Measurements from ENCODE around the gene C3orf18.

The C3orf18 gene

DNA sequence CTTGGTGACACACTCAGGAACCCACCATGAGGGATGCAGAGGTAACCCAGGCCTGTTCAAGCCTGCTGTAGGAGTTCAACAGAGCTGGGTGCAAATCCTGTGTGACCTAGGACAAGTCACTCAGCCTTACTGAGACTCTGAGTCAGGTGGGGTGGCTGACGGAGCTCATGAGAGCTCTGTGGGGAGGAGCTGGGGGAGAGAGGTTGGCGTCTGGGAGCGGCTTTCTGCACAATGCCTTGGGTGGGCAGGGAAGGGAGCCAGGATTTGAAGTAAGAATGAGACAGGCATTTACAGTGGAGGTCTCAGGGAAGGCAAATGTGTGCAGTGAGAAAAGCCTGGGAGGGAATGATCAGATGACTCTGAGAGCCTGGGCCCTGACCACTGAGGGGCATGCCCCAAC is 18.3 kb downstream of the C3orf18 start:
- no peak for DNase-seq

DNA sequence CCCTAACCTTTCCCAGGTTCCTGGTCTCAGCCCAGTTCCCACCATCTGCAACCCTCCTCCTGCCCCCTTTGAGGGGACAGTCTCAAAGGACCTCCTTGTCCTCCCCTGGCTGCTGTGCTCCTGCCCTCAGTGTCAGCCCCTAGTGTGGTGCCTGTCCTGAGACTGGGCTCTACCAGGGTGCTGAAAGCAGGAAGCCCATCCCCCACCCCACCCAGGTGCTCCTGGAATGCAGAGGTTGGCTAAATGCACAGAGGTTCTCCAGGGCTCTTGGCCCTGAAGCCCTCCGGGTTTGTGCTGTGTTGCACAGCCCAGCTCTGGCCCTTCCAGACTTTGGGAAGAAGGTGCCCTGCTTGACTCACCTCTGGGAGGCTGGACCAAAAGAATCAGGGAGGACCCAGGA is 21.8 kb downstream of the C3orf18 start:
- DNase-seq = no peak

DNA sequence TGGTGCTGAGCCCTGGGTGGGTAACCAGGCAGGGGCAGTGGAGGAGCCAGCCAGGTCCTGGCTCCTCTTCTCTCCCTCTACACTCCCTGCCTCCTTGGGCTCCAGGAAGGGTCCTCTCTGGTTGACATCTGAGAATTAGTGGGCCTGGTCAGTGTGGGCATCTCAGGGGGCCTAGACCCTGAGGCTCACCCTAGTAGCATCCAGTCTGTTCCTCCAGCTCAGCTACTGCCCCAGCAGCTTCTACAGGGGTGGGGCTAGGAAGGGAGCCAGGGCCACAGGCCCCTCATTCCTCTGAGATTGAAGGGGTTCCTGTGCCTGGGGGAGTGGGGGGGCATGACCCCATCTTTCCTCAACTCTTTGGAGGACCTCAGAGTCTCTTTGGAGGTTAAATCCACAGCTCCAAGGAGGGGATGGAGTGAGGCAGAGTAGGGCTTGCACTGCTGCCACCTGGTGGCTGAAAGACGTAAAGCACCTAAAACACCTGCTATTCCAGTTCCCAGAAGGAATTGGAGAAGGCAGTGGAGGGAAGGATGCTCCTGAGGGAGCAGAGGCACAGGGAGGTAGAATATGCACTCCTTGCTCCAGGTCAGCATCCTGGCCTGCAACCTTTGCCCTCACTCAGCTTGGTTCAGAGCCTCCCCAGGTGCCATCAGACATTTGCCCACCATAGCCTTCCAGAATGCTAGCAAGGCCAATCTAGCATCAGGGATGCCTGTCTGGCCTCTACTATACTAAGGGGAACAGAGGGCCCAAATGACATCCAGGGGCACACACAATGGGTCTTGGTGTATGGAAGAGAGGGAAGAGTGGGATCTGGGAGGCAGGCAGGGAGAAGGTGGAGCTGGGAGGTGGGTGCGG is 25.1 kb downstream of the C3orf18 start:
- peak; percentile 11 for DNase-seq

DNA sequence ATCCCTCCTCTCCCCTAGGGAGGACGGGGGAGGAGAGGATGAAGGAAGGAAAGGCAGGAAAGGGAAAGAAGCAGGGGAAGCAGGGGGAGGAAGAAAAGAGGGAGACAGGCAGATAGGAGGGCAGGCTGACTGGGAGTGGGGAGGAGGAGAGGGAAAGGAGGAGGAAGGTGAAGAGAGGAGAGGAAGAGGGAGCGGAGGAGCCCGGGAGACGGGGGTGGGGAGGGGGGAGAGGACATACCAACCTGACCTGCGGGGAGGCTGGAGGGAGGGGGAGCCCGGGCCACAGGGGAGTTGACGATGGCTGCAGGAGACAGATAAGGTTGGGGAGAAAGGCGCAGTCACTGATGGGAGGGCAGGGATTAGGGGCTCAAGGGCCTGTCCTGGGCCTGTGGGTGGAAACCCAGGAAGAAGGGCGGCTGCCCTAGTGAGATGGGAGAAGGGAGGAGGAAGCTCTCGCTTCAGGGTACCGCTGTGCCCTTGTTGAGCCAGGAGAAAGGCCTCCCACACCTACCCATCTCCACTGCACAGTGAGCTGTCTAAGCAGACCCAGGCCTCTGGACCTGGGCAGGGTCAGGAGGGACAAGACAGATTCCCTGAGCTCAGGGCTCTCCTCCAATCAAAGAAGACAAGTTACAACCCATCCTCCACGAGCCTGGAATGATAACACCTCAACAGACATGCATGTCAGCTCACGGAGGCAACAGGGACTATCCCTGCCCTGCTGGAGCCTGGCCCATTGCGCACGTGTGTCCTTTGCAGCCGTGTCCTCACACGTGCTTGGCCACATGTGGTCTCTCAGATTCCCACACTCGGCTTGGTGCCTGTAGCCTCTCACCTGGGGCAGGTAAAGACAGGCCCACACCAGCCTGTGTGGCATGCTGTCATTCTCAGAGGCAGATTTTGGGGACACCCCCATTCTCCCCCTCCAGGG is 27.9 kb downstream of the C3orf18 start:
- no peak for DNase-seq

DNA sequence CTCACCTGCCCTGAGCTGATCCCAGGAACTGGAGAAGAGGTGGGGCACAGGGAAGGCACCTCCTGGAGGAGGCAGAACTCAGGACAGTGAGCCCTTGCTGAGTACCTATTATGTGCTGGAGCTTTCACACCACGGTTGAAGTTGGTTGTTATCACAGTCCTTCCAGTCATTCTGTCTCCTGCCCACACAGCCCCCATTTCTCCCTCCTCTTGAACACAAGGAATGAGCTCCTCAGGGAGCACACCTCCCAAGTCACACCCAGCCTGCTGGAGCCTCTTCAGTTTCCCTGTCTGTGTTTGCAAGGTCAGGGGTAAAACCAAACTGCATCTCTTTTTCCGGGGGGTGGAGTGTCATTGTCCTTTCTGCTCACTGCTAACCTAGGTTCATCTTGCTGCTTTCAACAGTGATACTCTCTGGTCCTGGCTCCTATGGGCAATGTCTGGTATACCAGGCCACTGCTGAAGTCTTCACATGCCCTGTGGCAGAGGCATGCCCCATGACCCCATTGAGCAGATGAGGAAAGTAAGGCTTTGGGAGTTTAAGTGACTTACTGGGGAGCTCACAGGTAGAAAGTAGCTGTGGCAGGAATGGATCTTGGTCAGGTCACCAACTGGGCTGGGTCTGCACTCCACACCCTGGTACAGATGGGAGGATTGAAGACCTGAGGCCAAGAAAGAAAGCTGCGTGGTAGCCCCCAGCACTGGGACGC is 30.0 kb downstream of the C3orf18 start:
- DNase-seq = no peak

DNA sequence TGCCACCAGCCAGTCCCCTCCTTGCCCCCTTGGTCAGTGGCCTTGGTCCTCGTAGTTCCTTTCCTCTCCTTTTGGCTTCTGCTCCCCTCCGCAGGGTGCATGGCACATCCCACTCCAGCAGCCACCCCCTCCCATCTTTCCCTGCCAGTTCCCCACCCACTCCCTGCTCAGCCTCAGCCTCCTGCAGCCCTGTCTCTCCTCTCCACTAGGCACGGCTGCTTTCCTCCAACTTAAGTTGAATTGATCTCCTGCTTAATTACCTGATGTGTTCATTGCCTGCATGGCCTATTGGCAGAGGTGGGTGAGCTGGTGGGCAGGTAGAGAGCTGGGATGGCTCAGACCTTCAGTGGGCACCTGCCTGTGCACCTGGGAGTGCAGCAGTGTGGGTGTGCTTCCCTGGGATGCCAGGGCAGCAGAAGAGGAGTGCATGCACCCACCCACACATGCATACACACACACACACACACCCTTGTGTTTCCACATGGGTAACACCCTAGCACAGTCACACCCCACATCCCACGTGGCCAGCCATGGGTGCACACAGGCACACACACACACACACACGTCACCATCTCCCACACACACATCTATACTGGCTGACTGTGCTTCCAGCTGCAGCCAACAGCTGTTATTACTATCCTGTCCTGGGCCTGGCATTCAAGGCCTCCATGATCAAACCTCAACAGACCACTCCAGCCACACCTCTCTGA is 30.9 kb downstream of the C3orf18 start:
- DNase-seq = no peak

DNA sequence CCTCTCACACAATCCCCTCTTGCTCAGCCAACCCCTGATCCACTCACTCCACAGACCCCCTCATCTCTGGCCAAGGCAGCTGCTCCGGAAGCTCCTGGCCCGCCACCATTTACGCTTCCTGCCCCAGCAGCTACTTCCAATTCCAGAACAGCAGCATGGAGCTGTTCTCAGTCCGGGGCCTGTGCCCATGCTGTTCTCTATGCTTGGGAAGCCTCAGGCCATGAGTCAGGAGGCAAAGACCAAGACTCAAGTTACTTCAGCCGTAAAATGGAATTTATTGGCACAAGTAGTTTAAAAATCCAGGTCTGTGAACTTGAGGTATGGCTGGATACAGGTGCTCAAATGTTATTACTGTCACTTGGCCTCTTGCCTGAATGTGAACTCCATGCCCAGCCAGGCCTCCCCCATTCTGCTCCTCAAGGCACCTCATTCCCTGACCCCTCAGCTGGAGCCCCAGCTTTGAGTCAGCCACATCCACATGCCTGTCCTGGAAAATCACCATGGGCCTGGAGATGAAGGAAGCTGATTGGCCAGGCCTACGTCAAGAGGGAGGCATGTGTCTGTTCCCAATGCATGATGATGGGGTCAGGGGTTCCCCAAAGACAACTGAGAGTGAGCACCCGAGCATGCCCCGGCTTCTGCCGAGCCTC is 32.7 kb downstream of the C3orf18 start:
- no peak for DNase-seq

DNA sequence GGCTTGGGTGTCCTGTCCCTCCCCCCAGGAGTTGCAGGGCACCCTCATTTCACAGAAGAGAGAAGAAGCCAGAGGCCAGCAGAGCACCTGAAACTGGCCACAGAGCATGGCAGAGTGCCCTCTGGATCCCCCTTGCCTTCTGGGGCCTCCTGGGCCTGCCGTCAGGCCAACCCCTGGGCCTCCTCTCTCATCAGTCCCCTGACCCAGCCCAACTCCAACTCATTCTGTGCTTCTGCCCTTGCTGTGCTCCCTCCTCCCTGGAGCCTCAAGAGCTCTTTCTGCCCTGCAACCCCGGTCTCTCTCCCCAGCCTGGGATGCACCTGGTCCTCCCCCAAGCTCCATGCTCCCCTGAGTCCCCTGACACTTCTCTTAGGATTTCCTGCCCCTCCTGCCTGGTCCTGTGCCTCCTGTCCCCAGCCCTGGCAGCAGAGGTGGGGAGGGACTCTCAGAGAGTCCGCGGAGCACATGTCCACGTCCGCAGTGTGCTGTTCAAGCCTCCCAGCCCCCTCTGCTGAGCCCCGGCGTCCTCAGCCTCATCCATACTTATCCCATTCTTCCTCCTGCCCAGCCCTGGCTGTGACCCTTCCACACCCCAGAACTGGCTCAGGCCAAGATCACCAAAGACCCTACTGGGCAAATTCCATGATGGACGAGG is 33.6 kb downstream of the C3orf18 start:
- no peak for DNase-seq

DNA sequence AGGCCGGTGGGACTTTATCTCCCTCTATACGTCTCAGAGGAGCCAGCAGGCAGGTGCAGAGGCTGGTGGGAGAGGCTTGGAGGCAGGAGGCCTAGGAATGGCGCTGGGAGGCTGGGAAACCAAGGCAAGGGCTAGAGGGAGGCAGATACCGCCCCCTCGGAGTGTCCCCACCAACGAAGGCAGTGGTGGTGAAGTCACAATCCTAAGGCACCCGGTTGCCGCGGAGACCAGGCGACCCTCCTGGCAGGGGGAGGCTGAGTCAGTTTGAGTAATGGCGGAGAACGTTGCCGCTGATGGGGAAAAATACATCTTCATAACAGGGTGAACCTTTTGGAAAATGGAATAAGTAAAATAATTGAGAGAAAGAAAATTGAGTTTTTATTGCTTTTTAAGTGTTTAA is 34.2 kb downstream of the C3orf18 start:
- DNase-seq = no peak

DNA sequence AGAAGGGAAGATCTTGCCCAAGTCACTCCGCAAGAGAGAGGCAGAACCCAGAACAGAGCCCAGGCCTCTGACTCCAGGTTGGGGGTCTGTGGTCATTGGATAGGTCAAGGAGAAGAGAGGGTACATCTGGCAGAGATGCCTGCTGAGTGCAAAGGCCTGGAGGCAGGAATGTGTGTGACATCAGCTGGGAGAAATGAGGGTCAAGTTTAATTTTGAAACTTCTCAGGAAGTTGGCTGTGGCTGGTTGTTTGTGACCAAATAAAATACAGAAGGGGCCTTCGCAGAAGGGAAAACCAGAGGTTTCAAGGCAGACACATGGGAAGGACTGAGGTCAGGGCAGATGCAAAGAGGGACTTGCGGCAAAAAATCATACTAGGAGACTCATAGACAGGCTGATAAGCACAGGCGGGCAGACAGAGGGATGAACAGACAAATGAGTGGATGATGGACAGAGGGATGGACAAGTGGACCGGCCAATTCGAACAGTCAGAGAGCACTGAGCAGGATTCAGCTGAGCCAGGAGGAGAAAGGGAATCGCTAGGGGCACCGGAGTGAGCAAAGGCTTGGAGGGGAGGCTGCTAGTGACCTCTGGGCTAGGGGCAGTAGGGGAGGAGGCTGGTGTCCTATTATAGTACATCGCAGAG is 35.4 kb downstream of the C3orf18 start:
- no peak for DNase-seq

DNA sequence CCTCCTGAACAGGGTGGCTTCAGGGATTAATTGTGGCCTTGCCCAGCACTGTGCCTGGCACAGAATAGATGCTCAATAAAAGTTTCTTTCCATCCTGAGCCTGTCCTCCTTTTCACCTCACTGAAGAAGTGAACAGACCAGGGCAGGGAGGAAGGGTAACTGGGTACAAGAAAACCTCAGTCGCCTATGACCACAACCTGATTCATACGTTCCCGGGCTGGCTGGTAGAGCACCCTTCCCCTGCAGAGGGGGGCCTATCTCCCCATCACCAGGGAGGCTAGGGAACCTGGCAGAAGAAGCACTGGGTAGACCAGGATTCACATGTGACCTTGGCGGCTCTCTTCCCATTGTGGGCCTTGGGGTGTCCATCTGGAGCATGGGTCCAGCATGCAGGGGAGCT is 36.3 kb downstream of the C3orf18 start:
- DNase-seq = no peak

DNA sequence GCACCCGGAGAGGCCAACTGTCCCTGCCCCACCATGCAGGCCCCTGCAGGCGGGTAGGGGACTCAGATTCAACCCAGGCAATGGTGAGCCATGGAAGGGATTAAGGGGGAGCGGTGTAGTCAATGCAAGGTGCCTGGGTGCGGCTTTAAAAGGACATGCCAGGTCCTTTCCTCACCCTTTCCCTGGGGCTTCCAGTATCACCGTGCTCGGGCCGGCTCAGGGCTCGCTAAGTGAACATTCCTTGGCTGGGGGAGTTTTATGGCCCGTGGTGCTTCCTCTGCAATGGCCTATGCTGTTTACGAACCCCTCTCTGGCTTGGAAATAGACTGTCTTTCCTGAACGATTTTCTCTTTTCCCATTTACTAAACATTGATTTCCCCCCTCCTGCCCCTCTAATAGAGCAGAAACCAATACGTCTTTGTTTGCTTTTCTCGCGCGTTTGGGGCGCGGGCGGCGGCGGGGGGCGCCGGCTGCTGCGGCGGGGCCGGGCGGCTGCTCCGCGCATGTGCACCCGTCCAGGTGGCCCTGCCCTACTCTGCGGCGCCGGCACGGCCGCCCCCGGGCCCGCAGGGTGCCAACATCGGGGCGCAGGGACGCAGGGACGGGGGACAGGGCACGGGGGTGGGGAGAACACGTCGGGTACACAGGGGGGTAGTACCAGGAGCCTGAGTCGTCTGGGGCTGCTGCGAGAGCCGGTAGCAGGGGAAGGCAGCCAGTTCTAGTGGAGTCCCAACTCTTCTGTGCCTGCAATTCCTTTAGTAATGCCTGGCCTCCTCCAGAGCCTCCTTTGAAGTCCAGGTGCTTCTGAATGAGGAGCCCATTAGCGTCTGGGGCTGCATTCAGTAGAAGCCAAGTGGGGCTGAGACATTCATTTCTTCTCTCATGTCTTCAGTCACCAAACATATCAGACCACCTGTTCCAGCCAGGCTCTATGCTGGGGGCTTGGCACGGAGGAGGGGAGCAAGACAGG is 37.3 kb downstream of the C3orf18 start:
- DNase-seq = no peak

DNA sequence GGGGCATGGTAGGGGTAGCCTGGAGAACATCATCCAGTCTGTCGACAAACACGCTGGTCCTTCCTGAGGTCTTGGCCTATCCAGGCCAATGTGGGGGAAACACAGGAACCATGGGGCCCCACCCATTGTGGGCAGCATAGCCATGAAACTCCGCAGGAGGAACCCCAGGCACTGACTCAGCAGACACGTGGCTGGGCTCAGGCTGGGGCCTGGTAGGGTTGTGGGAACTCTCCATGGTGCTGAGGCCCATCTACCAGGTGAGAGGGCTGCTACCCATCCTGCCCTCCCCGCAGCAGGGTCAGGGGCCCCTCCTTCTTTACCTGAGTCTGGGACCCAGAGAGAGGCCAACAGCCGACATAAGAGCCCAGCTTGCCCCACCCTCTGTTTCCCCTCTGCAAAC is 41.6 kb downstream of the C3orf18 start:
- no peak for DNase-seq

DNA sequence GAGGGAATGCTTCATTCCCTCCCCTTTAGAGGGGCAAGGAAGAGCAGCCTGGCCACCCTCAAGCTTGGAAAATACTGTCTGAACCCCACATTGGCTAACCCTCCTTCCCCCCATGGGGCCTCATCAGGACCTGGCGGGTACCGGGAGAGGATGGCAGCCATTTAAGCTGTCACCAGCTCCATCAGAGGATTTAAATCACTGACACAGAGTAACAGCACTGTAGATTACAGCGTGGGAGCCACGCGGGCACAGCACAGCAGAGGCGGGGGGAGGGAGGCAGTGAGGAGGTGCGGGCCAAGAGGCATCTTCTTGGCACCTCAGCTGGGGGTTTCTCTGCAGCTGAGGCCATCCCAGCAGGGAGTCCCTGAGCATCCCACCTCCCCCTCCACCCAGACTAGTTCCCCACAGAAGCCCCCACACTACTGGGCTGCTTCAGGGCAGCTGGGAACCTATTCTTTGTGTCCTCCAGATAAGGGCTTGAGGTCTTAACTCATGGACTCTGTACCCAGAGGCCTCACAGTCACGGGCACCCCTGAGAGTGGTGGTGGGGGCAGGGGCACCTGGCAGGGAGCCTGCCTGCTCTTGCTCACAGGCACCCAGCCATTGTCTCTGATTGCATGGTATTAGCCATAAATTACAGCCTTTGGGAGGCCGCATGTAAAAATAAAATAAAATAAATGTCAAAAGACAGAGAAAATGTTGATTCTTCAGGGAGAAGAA is 42.2 kb downstream of the C3orf18 start:
- no peak for DNase-seq

DNA sequence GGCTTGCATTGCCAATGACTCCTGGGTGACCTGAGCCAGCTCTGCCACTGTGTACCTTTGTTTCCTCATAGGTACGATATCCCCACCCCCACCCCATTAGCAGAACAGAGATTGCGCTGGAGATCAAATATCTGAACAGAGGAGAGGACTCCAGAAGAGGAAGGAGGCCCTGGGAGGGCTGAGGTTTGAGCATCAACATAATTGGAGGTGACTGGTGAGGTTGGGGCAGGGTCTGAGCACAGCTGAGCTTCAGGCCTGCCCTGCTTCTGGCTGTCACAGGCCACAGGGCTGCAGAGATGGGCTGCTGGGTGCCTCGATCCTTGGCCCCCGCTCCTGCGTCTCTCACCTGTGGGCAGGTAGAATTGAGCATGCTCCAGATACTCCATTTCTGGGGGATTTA is 42.8 kb downstream of the C3orf18 start:
- DNase-seq = no peak

DNA sequence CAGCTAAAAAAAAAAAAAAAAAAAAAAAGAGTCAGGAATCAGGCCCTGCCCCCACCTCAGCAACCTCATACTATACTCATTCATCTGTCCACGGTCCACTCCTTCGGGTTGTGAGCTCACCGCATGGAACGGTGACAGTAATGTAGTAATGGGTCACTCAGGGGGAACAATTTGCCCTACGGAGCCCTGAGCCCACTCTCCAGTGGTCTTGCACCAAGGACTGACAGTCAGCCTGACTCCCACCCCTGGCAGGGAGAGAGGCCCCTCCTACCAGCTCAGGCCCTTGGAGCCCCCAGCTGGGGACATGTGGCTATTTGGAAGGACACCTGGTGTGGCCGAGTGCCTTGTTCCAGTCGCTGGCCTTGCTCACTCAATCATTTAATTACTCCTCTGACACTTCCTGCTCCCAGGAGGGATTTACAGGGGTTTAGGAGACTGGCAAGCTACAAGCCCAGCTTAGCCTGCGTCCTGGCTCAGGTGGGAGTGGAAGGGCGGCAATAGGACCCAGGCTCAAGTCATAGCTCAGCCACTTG is 44.2 kb downstream of the C3orf18 start:
- no peak for DNase-seq

DNA sequence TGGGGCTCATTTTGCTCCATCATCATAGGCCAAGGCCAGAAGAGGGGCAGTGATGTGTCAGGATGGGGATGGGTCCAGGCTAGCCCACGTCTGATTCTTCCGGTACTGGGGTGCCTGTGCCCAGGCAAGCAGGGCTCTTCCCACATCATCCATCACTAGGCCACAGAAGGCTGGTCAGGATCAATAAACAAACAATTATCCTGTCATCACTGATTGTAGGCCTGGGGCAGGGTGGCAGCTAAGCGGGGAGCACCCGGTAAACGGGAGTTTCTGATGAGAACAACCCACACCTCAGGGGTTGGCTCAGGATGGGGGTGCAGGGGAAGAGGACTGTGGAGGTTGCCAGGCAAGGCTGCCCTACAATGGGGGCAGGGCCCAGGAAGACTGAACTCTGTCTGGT is 46.0 kb downstream of the C3orf18 start:
- no peak for DNase-seq

DNA sequence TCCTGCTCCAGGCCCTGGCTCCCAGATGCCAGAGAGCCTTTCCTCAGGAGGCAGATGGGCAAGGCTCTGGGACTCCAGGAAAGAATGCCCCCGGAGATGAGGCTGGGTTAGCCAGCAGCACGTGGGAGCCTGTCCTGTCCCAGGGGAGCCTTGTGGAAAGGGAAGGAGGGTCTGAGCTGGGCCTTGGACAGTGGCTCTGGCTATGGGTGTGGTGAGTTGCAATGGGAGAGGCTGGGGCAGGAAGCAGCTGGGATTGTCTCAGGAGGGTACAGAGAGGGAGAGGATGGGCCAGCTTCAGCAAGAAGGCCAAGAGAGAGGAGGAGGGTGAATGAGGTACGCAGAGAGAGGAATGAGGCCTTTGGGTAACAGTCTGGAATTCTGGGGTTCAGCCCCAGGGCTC is 46.7 kb downstream of the C3orf18 start:
- no peak for DNase-seq
